ENCODE results near the gene POLR3C.

Gene POLR3C

DNA sequence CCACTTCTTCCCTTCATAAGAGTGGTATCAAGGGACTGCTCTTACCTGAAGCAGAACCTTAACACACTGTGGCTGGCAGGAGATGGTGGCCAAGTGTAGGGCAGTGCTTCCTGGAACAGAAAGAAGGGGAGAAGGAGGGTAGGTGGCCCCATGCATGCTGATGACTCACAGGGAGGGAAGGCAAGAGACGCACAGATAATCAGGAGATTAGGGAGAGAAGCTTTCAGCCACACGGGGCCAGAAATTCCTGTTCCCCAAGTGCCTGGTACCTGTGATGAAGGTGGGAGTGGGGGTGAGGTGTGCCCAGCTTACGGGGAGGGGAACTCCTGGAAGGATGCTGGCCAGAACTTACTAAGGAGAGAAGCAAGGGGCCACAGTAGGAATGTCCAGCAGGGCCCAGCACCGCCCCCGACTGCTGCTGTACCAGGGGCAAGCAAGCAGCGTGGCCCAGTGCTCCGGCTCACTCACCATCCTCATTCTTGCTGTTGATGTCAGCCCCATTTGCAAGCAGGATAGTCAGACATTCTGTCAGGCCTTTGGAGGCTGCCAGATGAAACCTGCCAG, 54.0 kb downstream of the POLR3C start:
- DNase-seq = no peak

DNA sequence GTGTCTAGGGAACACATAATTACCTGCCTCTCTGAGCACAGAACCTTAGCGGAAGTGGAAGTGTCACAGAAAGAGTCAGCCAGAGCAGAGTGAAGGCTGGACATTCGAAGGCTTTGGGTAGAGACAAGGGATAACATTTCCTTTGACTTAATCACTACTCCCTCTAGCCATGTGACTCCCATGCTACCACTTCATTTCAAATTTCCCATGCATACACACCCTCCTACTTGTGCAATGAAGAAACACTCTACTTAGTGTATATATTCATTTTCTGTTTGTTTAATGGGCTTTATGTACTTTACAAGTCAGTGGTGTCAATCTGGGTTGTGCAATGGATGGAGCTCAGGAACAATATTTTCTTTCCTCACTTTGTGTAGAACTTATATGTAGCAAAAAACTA, 54.7 kb downstream of the POLR3C start:
- no peak for DNase-seq

DNA sequence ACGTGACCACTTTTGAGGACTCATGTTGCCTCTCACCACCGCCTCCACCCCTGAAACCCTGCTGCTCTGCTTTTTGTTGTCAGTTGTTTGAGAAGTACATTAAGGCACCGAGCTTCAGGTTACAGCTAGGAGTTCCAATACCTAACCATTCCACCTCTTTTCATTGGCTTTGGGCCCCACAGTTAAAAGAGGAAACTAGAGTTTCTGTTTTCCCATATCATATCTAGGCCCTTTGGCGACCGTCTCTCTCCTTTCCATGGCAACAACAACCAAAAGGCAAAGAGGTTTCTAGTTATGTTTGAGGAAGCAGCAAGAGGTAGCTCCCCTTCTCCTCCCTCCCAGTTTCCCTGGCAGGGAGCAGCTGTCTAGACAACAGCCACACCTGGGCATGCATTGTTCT, 55.8 kb downstream of the POLR3C start:
- DNase-seq = peak; percentile 38

DNA sequence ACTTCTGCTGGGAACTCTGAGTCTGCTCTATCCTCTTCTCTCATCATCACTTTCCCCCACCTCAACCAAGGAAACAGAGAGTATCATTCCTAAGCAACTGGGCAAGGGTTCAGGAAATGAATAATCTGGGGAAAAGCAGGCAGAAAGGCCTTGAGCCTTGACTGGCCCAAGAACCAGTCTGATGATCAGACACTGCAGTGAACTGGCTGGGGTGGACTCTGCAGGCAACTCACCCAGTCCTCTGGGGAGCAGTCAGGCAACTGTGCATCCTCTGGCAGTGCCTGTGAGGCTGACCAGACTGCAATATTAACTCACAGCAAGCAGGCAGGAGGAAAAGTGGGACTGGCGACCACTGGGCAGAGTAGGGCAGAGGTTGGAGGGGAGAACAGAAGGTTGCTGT, 60.7 kb downstream of the POLR3C start:
- no peak for DNase-seq

DNA sequence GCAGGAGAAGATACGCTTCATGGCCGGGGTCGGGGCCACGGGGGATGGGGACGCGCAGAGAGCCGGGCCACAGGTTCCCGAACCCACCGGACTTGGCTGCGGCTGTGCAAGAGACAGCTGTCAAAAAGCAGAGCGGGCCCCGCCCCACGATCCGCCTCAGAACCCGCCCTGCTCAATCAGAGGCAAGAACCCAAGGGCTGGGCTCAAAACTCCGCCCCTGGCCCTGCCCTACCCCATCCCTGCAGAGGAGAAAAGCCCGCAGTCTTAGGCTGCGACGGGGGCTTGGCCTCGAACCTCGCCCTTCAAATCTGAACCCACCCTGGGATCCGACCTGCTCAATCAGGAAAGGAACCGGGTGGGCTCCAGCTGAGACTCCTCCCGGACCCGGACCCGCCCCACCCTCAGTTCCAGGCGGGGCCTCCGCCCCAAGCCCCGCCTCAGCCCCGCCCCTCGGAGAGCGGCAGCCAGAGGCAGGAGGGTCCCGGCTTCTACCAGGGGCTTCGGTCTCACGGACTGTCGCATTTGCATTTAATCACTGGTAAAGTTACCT, 61.8 kb downstream of the POLR3C start, which contains the start of gene ANKRD35:
ANKRD35 (minus strand) TSS at position 129 of the 550 bp plus-strand sequence; CDS start at position 21, 108 bp downstream.
- peak; percentile 90 for DNase-seq

DNA sequence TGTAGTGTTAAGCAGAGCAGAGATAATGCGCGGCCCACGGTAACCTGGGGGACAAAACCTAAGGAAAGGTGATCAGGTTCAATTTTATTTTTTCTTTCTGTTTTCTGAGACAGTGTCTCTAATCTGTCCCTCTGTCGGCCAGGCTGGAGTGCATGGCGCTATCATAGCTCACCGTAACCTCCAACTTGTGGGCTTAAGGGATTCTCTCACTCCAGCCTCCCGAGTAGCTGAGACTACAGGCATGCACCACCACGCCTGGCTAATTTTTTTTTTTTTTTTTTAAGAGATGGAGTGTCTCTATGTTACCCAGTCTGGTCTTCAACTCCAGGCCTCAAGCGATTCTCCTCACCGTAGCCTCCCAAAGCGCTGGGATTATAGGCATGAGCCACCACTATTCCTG, 62.4 kb downstream of the POLR3C start:
- DNase-seq = no peak

DNA sequence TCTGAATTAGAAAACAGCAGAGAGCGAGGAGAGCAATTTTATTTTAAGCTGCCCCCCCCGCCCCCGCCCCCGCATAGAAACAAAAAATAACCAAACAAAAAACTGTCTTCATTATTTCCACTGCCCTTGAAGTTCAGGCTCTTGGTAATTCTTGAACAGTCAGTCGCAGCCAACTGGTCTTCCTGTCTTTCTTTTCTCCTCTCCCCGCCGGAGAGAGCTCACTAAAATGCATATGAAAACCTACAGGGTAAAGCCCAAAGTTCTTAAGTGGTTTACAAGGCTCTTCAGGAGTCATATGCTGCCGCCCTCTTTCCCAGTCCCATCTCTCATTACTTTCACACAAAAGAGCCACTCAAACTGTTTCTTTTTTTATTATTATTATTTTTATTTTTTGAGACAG, 62.8 kb downstream of the POLR3C start:
- DNase-seq = no peak

DNA sequence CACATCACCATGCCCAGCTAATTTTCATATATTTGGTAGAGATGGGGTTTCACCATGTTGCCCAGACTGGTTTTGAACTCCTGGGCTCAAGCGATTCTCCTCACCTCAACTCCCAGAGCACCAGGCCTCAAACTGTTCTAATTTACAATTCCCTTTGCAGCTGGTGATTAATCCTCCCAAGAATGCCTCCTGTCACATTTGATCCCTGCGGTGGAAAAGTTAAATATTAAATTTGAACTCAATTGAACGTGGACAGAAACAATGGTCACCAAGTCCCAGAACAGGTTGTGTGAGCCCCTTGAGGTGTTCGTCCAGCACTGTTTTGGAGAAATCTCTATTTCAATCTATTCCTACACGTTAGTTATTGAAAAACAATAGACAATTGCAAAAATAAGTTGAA, 63.6 kb downstream of the POLR3C start:
- no peak for DNase-seq

DNA sequence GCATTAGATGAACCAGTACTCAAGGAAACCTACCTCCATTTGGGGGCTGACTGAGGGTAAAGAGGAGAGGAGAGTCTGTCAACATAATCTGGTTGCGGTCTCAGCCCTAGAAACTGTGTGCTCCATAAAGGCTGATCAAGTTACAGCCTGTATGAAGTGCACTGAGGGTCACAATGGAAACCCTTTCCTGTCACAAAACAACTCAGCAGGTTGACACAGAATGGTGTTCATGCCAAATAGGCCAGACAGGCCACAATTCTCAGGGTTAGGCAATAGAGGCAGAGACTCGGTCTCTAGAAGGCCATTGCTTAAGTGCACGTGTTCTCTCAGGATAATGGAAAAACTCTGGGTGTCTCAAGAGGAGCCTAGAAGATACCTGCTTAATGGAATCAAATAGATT, 65.7 kb downstream of the POLR3C start:
- DNase-seq = no peak

DNA sequence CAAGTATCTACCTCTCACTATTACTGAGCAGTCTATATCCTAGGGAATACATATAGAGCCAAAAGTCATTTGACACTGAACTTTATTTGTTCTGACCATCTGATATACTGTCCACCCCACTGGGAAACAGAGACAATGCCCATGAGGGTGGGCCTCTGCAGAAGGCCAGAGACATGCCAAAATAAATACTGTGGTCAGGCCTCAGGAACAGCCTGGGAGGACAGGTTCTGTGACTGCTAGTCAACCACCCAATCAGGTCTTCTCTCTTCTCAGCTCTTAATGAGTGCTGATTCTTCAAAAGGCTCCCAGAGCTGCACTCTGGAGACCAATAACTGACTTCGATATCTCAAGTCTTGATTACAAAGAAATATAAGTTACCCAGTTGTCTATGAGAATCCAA, 67.1 kb downstream of the POLR3C start:
- no peak for DNase-seq

DNA sequence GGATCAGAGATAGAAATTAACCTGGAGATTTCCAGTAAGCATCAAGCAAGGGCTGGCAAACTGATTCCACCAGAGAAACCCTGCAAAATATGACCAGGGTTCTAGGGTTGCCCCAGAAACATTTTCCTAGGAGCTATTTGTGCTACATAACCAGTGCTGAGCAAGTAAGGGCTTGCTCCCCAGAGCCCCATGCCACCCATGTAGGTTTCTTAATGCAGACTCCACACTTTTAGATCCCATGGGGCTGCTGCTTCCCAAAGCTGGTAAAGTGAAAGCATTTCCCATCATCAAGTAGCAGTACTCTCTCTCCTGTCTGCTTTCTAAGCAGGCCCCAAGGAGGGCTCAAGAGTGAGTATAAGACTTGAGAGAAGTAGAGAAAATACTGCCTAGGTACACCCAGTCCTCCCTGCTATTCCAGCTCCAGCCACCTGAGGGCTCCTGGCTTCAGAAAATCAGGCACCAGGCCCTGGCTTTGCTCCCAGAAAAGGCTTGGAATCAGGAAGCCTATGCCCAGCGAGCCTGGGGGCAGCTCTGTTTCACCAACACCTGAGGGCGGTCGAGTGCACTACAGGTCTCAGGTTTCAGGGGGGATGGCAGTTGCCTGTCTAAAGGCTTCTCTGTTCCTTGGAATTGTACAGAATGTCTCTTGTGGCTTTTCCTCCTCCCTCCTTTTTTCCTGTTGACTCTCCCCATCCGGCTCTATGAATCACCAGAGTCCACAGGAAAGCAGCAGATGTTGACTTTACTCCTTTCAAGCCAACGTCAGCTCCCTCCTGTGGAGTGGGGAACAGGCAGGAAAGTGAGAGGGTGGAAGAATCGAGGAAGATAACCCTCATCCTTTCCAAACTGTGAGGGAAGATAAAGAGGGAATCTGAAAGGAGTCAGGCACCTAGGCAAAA, 67.8 kb downstream of the POLR3C start:
- DNase-seq = peak; percentile 88

DNA sequence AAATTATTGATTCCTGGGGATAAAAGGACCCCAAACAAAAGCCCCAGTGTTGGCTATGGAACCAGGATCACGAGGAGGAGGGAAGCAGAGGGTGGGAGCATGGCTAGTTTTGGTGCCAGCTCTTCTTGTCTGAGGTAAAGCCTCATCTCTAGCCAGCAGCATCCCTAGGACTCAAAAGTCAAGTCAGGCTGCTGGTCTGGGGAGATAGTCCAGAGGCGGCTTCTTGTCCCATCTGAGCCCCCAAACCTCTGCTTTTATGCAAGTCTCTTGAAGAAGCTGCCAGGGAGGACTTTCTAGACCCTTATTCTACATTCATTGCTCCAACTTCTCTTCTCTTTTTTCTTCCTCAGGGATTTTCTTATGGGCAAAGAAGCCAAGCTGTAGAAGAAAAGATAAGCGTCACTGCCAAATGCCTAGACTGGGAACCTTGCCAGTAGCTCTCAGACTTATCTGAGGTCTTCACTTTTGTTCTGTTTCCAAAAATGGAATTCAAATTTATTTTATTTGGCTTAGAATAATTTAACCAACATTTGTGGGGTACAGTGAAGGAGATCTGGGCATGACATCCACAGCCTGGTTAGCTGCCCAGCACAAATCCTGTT, 68.6 kb downstream of the POLR3C start:
- DNase-seq = peak; percentile 21

DNA sequence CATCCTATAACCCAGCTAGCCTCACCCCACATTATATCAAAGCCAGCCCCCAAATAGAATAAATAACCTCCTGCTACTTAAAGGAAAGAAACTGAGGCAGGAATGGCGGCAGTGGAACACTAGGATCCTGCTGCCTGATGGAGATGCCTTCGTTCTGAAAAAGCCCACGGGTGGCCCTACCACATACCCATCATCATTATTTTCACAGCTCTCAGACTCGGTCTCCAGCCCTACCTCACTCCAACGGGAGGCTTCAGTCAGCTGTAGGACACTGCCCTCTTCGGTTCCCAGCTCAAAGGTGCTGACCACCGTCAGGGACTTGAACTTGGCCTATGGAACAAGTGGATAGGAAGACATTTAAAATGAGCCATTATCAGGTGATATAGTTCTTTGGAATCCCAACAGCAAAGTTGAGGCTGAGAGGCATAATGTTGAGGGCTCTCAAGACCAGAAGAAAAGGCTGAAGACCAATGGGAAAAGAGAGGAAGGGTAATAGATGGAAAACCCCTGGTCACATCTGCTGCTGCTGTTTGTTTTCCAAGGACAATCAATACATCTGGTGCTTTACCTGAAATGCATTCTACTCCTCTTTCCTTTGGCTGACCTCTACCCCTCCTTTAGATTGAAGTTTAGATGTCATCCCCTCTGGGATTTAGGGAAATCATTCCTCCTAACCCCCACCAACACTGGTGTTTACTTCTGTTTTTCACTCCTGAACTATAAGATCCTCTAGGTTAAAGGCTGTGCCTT, 69.5 kb downstream of the POLR3C start:
- DNase-seq = no peak

Data from RPMI8226 (cell line).